Superior temporal gyrus (tissue), 1 donor: ENCODE results near the gene LMTK3.

Experiments
- DNase-seq: peaks from one replicate; pipeline ENCODE4 v3.0.0-alpha.2; 2016; ENCODE audit errors: extremely low spot score

Gene LMTK3

GRCh38 chr19:48445606-48446481 lies 65.8 kb downstream of the LMTK3 start, which contains the start of gene GRWD1:
Gene GRWD1 (plus strand): TSS chr19:48445983. CDS start chr19:48446006, 23 bp downstream.
- peak; percentile 96 for DNase-seq

- DNase-seq: no peak
These were observed 66.4 kb downstream of the LMTK3 start for GRCh38 chr19:48445256-48445605.

- DNase-seq: no peak
These were observed 66.8 kb downstream of the LMTK3 start for GRCh38 chr19:48444936-48445200.

- DNase-seq: no peak
These were observed 67.3 kb downstream of the LMTK3 start for GRCh38 chr19:48444129-48444935.

- no peak for DNase-seq
These were observed 67.9 kb downstream of the LMTK3 start for GRCh38 chr19:48443731-48444128.

GRCh38 chr19:48443256-48443655 lies 68.4 kb downstream of the LMTK3 start:
- DNase-seq: no peak

- DNase-seq: no peak
These were observed 69.3 kb downstream of the LMTK3 start for GRCh38 chr19:48442116-48443035.

GRCh38 chr19:48441360-48442050 lies 70.1 kb downstream of the LMTK3 start:
- DNase-seq: no peak

- DNase-seq: no peak
These were observed 75.0 kb downstream of the LMTK3 start for GRCh38 chr19:48436586-48436985.
